A549 (cell line): ENCODE results near the gene GOLM1. TPM values are rescaled to one million over a fixed set of nuclear protein-coding genes. Genes with fewer than 3 reads are reported as not detected.
A peak's percentile ranks its signal among the peaks of the same experiment; 100 is the strongest.

ENCODE experiments used
- ATAC-seq, 2 experiments: fragments of 200-7000 bp in 1 of 2; fragments of >200 bp in 1 of 2; cut with Nextera tagmentation in 1 of 2; cut with Tn5 transposase in 1 of 2; 3 replicates each; pipeline versions ENCODE4 v1.8.0 to v1.9.1; 2018 to 2020; ENCODE audit warnings: mild to moderate bottlenecking in 1 of 2, moderate library complexity in 1 of 2
- CTCF ChIA-PET: fragments of 300-600 bp; sonication (Branson Sonifier 250); formaldehyde crosslinking; extraction: SDS; loops from one replicate; lab custom pipeline; 2021; ENCODE audit warnings: antibody characterized with exemption, inconsistent platforms; lab: Yijun Ruan, JAX
- POLR2A ChIA-PET: fragments of 350-600 bp; formaldehyde crosslinking; extraction: SDS; loops from one replicate; lab custom pipeline; 2021; ENCODE audit warnings: antibody characterized with exemption, inconsistent platforms; lab: Yijun Ruan, JAX
- DNase-seq, 2 experiments: peaks; one replicate each; pipeline versions ENCODE4 v3.0.0 to v3.0.0-alpha.2; 2011 to 2016; ENCODE audit warnings: low read depth in 1 of 2, low spot score in 1 of 2
- FAIRE-seq: peaks from 2 replicates; lab custom pipeline; 2011; peaks lifted over from hg19 to GRCh38; lab: Jason Lieb, UNC
- H3K27ac ChIP-seq, 2 experiments: fragments of >200 bp; sonication (Bioruptor Twin); formaldehyde crosslinking; 3 replicates each; pipeline ENCODE4 v1.5.1; 2016 to 2017
- H3K4me1 ChIP-seq: fragments of >200 bp; sonication (Bioruptor Twin); formaldehyde crosslinking; 3 replicates; pipeline ENCODE4 v1.6.1; 2016
- H3K4me2 ChIP-seq: fragments of >200 bp; sonication (Bioruptor Twin); formaldehyde crosslinking; 3 replicates; pipeline ENCODE4 v1.6.1; 2016
- H3K4me3 ChIP-seq: fragments of >200 bp; sonication (Bioruptor Twin); formaldehyde crosslinking; 3 replicates; pipeline ENCODE4 v1.5.1; 2016
- H3K9me3 ChIP-seq: fragments of >200 bp; sonication (Bioruptor Twin); formaldehyde crosslinking; 3 replicates; pipeline ENCODE4 v1.6.1; 2016
- CBX8 ChIP-seq: fragments of 200-600 bp; sonication (generic); IDR thresholded peaks from 2 replicates; pipeline ENCODE4 v1.6.1; 2016
- CEBPB ChIP-seq, 2 experiments: fragments of >200 bp in 1 of 2; sonication (Bioruptor Twin) in 1 of 2; formaldehyde crosslinking in 1 of 2; IDR thresholded peaks; 2 replicates each; pipeline ENCODE4 v1.6.1; 2012 to 2016
- CHD2 ChIP-seq: fragments of 150-350 bp; IDR thresholded peaks from 2 replicates; pipeline ENCODE4 v1.6.1; 2014; ENCODE audit warnings: low read length; ENCODE audit not compliant: partially characterized antibody
- CHD4 ChIP-seq: fragments of 200-600 bp; sonication (generic); IDR thresholded peaks from 2 replicates; pipeline ENCODE4 v1.6.1; 2016; ENCODE audit warnings: antibody characterized with exemption, mild to moderate bottlenecking, borderline replicate concordance
- CTCF ChIP-seq: fragments of >200 bp; sonication (Bioruptor Twin); formaldehyde crosslinking; IDR thresholded peaks from 3 replicates; pipeline ENCODE4 v1.5.1; 2016
- EP300 ChIP-seq, 2 experiments: fragments of >200 bp; sonication (Bioruptor Twin); formaldehyde crosslinking; IDR thresholded peaks; 2 replicates in 1 of 2; 3 replicates in 1 of 2; pipeline ENCODE4 v1.6.1; 2016 to 2017
- ESRRA ChIP-seq: fragments of 150-350 bp; IDR thresholded peaks from 2 replicates; pipeline ENCODE4 v1.6.1; 2014; ENCODE audit warnings: mild to moderate bottlenecking, low read length, borderline replicate concordance
- FOSL2 ChIP-seq, 2 experiments: fragments of 450-650 bp in 1 of 2; fragments of >200 bp in 1 of 2; sonication (Bioruptor Twin) in 1 of 2; formaldehyde crosslinking; IDR thresholded peaks; 2 replicates each; pipeline versions ENCODE4 v1.5.0 to v1.6.1; 2016 to 2020; ENCODE audit warnings: mild to moderate bottlenecking in 1 of 2, moderate library complexity in 1 of 2
- HES2 ChIP-seq: fragments of >200 bp; sonication (Bioruptor Twin); formaldehyde crosslinking; IDR thresholded peaks from 2 replicates; pipeline ENCODE4 v1.6.1; 2016
- HEYL ChIP-seq: fragments of 250-450 bp; sonication (Bioruptor Pico); IDR thresholded peaks from 2 replicates; pipeline ENCODE4 v1.8.0; 2021; ENCODE audit warnings: mild to moderate bottlenecking, moderate library complexity
- HOXA7 ChIP-seq: fragments of 250-450 bp; sonication (Bioruptor Pico); IDR thresholded peaks from 2 replicates; pipeline ENCODE4 v1.5.0; 2020; ENCODE audit warnings: mild to moderate bottlenecking, moderate library complexity
- HOXB5 ChIP-seq: fragments of 250-450 bp; sonication (Bioruptor Pico); IDR thresholded peaks from 2 replicates; pipeline ENCODE4 v1.5.0; 2020; ENCODE audit warnings: mild to moderate bottlenecking, moderate library complexity
- JUNB ChIP-seq: fragments of >200 bp; sonication (Bioruptor Twin); formaldehyde crosslinking; IDR thresholded peaks from 2 replicates; pipeline ENCODE4 v1.6.1; 2016
- KDM1A ChIP-seq: fragments of 200-600 bp; sonication (generic); IDR thresholded peaks from 2 replicates; pipeline ENCODE4 v1.6.1; 2016; ENCODE audit warnings: low read depth, mild to moderate bottlenecking
- MAFK ChIP-seq: fragments of 450-650 bp; IDR thresholded peaks from 2 replicates; pipeline ENCODE4 v1.6.1; 2014; ENCODE audit not compliant: partially characterized antibody
- MYC ChIP-seq: IDR thresholded peaks from 2 replicates; pipeline ENCODE4 v1.6.1; 2012; ENCODE audit warnings: mild to moderate bottlenecking, inconsistent platforms, low read length, improper control_type of control experiment, borderline replicate concordance
- NPAS2 ChIP-seq: fragments of 250-450 bp; sonication (Bioruptor Pico); IDR thresholded peaks from 2 replicates; pipeline ENCODE4 v1.8.0; 2022; ENCODE audit warnings: mild to moderate bottlenecking, moderate library complexity, borderline replicate concordance
- NR3C1 ChIP-seq: fragments of >200 bp; sonication (Bioruptor Twin); formaldehyde crosslinking; IDR thresholded peaks from 3 replicates; pipeline ENCODE4 v1.6.1; 2017
- PHF8 ChIP-seq: fragments of 200-600 bp; sonication (generic); IDR thresholded peaks from 2 replicates; pipeline ENCODE4 v1.6.1; 2016; ENCODE audit warnings: low read depth, mild to moderate bottlenecking, antibody characterized with exemption, moderate library complexity, borderline replicate concordance
- POLR2A ChIP-seq: IDR thresholded peaks from 2 replicates; pipeline ENCODE4 v1.6.1; 2012; ENCODE audit warnings: mild to moderate bottlenecking, low read length
- RAD21 ChIP-seq, 2 experiments: fragments of >200 bp in 1 of 2; sonication (Bioruptor Twin) in 1 of 2; formaldehyde crosslinking in 1 of 2; IDR thresholded peaks in 1 of 2; conservative IDR thresholded peaks in 1 of 2; 2 replicates in 1 of 2; 3 replicates in 1 of 2; pipeline ENCODE4 v1.6.1; 2012 to 2018; ENCODE audit warnings: inconsistent platforms in 1 of 2
- RARB ChIP-seq: fragments of 250-450 bp; sonication (Bioruptor Pico); IDR thresholded peaks from 2 replicates; pipeline ENCODE4 v1.8.0; 2021; ENCODE audit warnings: mild to moderate bottlenecking, moderate library complexity
- RCOR1 ChIP-seq: fragments of 150-350 bp; IDR thresholded peaks from 2 replicates; pipeline ENCODE4 v1.6.1; 2014; ENCODE audit warnings: antibody characterized with exemption, low read length, low read depth
- REST ChIP-seq: fragments of 200-600 bp; sonication (generic); IDR thresholded peaks from 2 replicates; pipeline ENCODE4 v1.6.1; 2016; ENCODE audit warnings: antibody characterized with exemption, mild to moderate bottlenecking, moderate library complexity
- RNF2 ChIP-seq: fragments of 200-600 bp; sonication (generic); IDR thresholded peaks from 2 replicates; pipeline ENCODE4 v1.6.1; 2016; ENCODE audit warnings: low read depth, mild to moderate bottlenecking, antibody characterized with exemption, moderate library complexity, borderline replicate concordance
- ZNF302 ChIP-seq: fragments of 250-450 bp; sonication (Bioruptor Pico); IDR thresholded peaks from 2 replicates; pipeline ENCODE4 v1.9.0; 2021; ENCODE audit warnings: inconsistent platforms, mild to moderate bottlenecking, moderate library complexity
- WGBS: methylation state at CpG from one replicate; pipeline ENCODE4 v1.1.6; 2017; ENCODE audit errors: missing lambda C conversion rate; 5-methylcytosine and 5-hydroxymethylcytosine counted together
- polyA minus RNA-seq: library from RNA; depleted of rRNA, polyadenylated mRNA; stranded (reverse); fragments of >200 nt; gene quantifications from 2 replicates; pipeline ENCODE4 v1.2.3, GENCODE V29; 2011; rRNA and poly(A)+ RNA removed
- polyA plus RNA-seq, 4 experiments: library from polyadenylated mRNA; depleted of rRNA in 3 of 4; stranded (reverse); fragments of >200 nt; fragmentation: RNase III in 1 of 4; extraction: RNeasy Plus Mini Kit Qiagen cat#74134 plus additional on column Dnase treatment in 1 of 4; gene quantifications; 2 replicates in 3 of 4; 3 replicates in 1 of 4; pipeline ENCODE4 v1.2.3, GENCODE V29; 2011 to 2017
- TF ChIP-seq, protein P1 (sequence below): fragments of >200 bp; sonication (Bioruptor Twin); formaldehyde crosslinking; IDR thresholded peaks from 3 replicates; pipeline ENCODE4 v1.6.1; 2016
- TF ChIP-seq, protein P2 (sequence below): fragments of 450-650 bp; IDR thresholded peaks from 2 replicates; pipeline ENCODE4 v1.6.1; 2014; ENCODE audit warnings: antibody characterized with exemption
- TF ChIP-seq, protein P3 (sequence below): IDR thresholded peaks from 2 replicates; pipeline ENCODE4 v1.6.1; 2012; ENCODE audit warnings: low read depth, borderline replicate concordance
- TF ChIP-seq, protein P4 (sequence below): IDR thresholded peaks from 2 replicates; pipeline ENCODE4 v1.6.1; 2012

GOLM1 gene
- polyA plus RNA-seq (2011; rRNA removed) (126 and 145 TPM in 2 replicates), polyA plus RNA-seq (2017; fragmentation: RNase III; extraction: RNeasy Plus Mini Kit Qiagen cat#74134 plus additional on column Dnase treatment) (125 to 160 TPM (median 136 TPM) in 3 replicates), polyA minus RNA-seq (65.3 and 72.1 TPM in 2 replicates)
- polyA plus RNA-seq (2012; cell fraction: cytosol; rRNA removed): 53.8 and 57.3 TPM in 2 replicates
- polyA plus RNA-seq (2012; cell fraction: nucleus; rRNA removed): 31.9 and 43.5 TPM in 2 replicates

- Histone ChIP-seq H3K4me3 (peak within 1 kb of the TSS; percentile 60), H3K9me3 (no peaks in the 10 kb centered on the region), H3K4me2 (peak within 1 kb of the TSS; percentile 87), H3K27ac (peak within 1 kb of the TSS; percentile 85 to 96), H3K4me1 (peaks cover 49% of the 10 kb centered on the region)
- 1% methylated on average over 58 of the region's 125 CpGs for WGBS
- ChIA-PET POLR2A (interaction anchor here (0.6 to 2.4 kb wide), 3 partner anchors 28 to 36 kb away, joined by 4 to 12 read pairs (median 10); no protein-coding TSS in a partner anchor), CTCF (interaction anchor here (0.9 to 3.7 kb wide), 14 partner anchors 11 to 142 kb away, joined by 3 to 20 read pairs (median 4); no protein-coding TSS in a partner anchor)
- peak; percentile 83 to 89 for ATAC-seq
- peak; percentile 56 to 63 for DNase-seq
- no peak for FAIRE-seq
- no peak for TF ChIP-seq JUNB
- no peak for TF ChIP-seq ESRRA
- TF ChIP-seq NR3C1: no peak
- TF ChIP-seq CHD2: no peak
- TF ChIP-seq POLR2A: peak; percentile 60
- no peak for TF ChIP-seq RCOR1
- no peak for TF ChIP-seq HOXB5 (CRISPR knock-in tag)
- TF ChIP-seq MAFK: no peak
- TF ChIP-seq, protein P1, sequence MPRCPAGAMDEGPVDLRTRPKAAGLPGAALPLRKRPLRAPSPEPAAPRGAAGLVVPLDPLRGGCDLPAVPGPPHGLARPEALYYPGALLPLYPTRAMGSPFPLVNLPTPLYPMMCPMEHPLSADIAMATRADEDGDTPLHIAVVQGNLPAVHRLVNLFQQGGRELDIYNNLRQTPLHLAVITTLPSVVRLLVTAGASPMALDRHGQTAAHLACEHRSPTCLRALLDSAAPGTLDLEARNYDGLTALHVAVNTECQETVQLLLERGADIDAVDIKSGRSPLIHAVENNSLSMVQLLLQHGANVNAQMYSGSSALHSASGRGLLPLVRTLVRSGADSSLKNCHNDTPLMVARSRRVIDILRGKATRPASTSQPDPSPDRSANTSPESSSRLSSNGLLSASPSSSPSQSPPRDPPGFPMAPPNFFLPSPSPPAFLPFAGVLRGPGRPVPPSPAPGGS: peak; percentile 61; the same call in 2 of the 3 replicates
- no peak for TF ChIP-seq HOXA7 (CRISPR knock-in tag)
- TF ChIP-seq RNF2: 0 out of 2 replicates have a peak, but pooled peaks have one; percentile 63
- no peak for TF ChIP-seq PHF8
- no peak for TF ChIP-seq CTCF
- TF ChIP-seq RAD21 (conservative IDR thresholded peaks at IDR 0.05 in 1 of 2, IDR thresholded peaks at IDR 0.05 in 1 of 2): no peak
- no peak for TF ChIP-seq CBX8
- TF ChIP-seq EP300 (IDR thresholded peaks at IDR 0.05): no peak
- TF ChIP-seq ZNF302 (CRISPR knock-in tag): no peak
- no peak for TF ChIP-seq REST
- TF ChIP-seq HEYL (CRISPR knock-in tag): no peak
- TF ChIP-seq, protein P2, sequence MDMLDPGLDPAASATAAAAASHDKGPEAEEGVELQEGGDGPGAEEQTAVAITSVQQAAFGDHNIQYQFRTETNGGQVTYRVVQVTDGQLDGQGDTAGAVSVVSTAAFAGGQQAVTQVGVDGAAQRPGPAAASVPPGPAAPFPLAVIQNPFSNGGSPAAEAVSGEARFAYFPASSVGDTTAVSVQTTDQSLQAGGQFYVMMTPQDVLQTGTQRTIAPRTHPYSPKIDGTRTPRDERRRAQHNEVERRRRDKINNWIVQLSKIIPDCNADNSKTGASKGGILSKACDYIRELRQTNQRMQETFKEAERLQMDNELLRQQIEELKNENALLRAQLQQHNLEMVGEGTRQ: no peak
- TF ChIP-seq HES2: no peak
- TF ChIP-seq, protein P3, sequence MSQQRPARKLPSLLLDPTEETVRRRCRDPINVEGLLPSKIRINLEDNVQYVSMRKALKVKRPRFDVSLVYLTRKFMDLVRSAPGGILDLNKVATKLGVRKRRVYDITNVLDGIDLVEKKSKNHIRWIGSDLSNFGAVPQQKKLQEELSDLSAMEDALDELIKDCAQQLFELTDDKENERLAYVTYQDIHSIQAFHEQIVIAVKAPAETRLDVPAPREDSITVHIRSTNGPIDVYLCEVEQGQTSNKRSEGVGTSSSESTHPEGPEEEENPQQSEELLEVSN: peak; percentile 45; the same call in 1 of the 2 replicates
- no peak for TF ChIP-seq CEBPB (IDR thresholded peaks at IDR 0.05)
- no peak for TF ChIP-seq RARB (CRISPR knock-in tag)
- no peak for TF ChIP-seq CHD4
- TF ChIP-seq, protein P4, sequence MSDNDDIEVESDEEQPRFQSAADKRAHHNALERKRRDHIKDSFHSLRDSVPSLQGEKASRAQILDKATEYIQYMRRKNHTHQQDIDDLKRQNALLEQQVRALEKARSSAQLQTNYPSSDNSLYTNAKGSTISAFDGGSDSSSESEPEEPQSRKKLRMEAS: peak; percentile 59
- no peak for TF ChIP-seq NPAS2 (CRISPR knock-in tag)
- no peak for TF ChIP-seq FOSL2 (IDR thresholded peaks at IDR 0.05)
- no peak for TF ChIP-seq FOSL2 (CRISPR knock-in tag; IDR thresholded peaks at IDR 0.05)
- no peak for TF ChIP-seq KDM1A
- no peak; the same call in 1 of the 2 replicates for TF ChIP-seq MYC
These were observed at the start of gene GOLM1 for GRCh38 chr9:86098824-86099700. Gene GOLM1 (minus strand): TSS chr9:86099558. CDS start chr9:86079320, 20,238 bp downstream.
